Stimulated activated CD8-positive, alpha-beta memory T cell treated with anti-CD3 and anti-CD28 coated beads, Interleukin-12 subunit alpha, Interleukin-12 subunit beta, amount 100 ng/mL, for 1 hour (primary cell): ENCODE measurements around the gene RPH3AL.
"Not testable (repeated sequence)": the region's sequence is repeated elsewhere in the genome, so short reads cannot be mapped to it uniquely, and the experiment has no call there.

Experiments used
- DNase-seq: peaks from one replicate; pipeline ENCODE4 v3.0.0-alpha.2; 2020; ENCODE audit warnings: low read depth

Gene RPH3AL

DNA sequence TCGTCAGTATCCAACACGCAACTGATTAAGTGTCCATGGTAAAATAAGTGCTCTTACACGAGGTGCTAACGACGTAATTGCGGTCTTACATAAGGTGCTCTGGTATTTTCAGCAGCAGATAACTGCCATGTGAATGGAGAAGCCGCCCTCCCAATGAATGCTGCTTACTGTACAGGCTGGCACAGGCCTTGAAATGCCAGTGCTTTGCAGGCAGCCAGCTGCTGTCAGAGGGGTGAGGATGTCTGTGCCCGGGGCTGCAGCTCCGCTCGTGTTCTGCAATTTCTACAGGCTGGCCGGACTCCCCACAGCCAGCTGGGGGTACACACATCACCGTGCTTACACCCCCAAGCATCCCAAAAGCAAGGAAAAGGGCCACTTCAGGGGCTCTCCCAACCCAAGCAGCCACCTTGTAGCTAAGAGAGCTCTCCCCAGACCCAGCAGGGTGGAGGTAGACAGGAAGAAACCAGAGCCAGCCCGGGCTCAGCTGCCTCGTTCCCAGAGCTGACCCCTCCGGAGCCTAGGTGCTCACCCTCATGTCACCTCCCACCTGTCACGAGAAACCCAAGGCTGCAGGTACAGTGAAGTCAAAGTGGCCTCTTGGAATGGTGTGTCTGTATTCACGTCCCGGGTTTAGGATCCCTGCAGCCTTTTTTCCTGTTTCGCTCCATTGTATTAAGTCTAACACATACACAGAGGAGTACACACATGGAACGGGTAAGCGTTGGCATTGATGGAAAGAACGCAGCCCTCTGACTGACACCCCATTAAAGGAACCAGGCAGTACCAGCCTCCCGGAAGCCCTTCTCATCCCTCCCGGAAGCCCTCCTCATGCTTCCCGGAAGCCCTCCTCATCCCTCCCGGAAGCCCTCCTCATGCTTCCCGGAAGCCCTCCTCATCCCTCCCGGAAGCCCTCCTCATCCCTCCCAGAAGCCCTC, 27.2 kb upstream of the RPH3AL start:
- no peak for DNase-seq

DNA sequence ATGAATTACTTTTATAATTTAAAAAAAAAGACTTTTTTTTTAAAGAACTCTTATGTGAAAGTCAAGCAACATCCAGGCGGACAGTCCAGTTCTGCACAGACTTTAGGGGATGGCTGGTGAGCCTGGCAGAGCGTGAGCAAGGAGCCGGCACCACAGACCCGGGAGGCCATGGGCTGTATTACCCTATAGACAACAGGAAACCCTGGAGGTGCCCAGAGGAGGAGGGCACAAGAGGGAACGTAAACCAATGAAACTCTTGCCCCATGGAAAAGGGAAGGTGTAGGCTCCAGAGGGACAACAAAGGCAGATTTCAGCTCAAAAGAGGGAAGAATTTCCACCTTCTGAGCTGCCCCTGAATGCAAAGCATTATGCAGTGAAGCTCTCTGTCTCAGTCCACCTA, 25.5 kb upstream of the RPH3AL start:
- DNase-seq = no peak

DNA sequence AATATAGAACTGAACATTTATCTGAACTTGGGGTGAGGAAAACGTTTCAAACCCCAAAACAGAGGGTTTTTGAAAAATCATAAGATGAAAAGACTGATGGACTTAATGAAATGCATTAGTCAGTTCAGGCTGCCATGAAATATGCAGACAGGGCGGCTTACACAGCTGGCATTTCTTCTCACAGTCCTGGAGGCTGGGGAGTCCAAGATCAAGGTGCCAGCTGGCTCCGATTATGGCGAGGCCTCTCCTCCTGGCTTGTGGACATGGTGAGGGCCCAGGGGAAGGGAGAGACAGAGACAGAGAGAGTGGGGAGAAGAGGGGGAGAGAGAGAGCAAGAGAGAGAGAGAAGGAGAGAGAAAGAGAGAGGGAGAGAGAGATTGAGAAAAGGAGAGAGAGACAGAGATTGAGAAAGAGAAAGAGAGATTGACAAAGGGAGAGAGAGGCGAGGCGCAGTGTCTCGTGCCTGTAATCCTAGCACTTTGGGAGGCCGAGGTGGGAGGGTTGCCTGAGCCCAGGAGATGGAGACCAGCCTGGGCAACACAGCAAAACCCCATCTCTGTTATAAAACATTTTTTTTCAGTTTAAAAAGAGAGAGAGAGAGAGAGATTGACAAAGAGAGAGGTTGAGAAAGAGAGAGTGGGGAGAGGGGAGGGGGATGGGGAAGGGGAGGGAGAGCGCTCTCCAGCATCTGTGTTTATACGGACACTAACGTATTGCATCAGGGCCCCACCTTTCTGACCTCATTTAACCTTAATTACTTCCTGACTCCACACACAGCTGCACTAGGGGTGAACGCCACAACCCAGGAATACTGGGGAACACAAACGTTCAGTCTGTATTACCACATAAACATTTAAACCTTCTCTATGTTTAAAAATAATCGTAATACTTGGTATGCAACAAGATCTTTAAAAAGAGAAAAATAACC, 24.6 kb upstream of the RPH3AL start:
- DNase-seq = no peak

DNA sequence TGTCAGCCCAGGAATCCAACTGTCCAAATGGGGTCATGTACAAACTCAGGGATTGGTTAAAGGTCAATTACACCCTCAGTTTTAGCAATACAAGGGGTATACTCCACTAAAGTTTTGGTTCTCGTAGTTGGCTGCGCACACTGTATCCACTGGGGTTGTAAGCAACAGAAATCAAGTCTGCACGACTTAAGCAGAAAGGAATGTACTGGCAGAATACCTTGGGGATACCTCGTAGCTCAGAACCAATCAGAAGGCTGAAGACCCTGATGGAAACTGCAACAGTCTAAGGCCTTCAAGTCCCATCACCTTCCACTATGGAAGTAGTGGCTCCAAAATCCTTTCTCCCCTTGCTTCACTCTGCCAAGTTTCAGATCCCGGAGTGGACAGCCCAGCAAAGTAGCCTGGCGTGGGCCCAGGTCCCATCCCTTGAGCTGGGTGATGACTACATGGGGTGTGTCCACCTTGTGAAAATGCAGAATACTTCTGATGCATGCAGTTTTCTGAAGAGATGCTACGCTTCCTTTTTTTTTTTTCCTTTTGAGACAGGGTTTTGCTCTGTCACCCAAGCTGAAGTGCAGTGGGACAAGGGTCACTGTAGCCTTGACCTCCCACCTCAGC, 21.1 kb upstream of the RPH3AL start:
- no peak for DNase-seq

DNA sequence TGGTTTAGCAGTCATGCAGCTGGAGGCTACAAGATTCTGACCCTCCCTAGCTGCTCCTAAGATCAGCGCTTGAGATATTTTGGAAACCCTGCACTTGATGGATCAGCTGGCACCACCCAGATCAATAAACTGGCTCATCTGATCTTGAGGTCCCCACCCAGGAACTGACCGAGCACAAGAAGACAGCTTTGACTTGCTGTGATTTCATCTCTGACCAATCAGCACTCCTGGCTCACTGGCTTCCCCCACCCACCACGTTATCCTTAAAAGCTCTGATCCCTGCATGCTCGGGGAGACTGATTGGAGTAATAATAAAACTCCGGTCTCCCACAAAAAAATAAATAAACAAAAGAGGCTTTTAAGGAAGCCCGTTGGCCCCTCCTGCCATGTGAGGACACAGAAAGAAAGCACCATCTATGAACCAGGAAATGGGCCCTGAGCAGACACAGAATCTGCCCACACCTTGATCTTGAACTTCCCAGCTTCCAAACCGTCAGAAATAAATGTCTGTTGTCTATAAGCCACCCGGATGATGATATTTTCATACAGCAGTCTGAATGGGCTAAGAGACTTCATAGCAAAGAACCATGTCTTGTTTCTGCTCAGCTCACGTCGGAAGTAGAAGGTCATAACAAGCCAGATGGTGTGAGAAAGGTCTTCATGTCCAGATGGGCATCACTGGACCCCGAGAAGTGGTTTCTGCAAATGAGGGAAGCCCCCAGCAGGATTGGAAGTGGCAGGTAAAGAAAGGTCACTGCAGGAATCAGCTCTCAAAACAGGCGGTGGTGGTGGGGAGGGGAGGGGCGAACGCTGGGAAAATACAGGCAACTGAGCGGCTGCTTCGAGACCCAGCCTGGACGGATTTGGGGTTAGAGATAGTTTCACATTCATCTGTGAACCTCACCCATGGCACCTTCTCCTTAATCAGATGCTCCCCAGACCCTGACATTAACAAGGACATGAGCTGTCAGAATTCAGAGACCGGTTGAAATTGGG, 19.8 kb upstream of the RPH3AL start:
- DNase-seq = no peak

DNA sequence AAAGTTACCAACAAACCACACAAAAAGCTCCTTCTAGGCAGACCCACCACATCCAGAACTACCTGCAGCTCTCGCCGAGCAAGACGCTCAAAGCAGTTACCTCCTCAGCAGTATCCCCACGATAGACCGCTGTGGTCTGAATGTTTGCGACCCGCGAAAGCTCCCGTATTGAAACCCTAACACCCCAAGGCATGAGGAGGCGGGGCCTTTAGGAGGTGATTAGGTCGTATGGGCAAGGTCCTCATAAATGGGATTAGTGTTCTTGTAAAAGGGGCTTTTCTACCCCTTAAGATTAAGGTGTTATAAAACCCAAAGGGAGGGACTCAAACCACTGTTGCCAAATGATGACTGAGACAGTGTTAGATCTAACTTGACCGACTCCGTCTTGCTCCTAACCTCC, 19.0 kb upstream of the RPH3AL start:
- DNase-seq = no peak

DNA sequence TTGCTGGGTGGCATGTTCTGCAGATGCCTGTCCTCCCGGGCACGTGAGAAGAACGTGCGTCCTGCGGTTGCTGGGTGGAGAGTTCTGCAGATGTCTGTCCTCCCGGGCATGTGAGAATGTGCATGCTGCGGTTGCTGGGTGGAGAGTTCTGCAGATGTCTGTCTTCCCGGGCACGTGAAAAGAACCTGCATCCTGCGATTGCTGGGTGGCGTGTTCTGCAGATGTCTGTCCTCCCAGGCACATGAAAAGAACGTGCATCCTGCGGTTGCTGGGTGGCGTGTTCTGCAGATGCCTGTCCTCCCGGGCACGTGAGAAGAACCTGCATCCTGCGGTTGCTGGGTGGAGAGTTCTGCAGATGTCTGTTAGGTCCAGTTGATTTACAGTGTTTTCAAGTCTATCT, 15.0 kb upstream of the RPH3AL start:
- not testable (repeated sequence) for DNase-seq

DNA sequence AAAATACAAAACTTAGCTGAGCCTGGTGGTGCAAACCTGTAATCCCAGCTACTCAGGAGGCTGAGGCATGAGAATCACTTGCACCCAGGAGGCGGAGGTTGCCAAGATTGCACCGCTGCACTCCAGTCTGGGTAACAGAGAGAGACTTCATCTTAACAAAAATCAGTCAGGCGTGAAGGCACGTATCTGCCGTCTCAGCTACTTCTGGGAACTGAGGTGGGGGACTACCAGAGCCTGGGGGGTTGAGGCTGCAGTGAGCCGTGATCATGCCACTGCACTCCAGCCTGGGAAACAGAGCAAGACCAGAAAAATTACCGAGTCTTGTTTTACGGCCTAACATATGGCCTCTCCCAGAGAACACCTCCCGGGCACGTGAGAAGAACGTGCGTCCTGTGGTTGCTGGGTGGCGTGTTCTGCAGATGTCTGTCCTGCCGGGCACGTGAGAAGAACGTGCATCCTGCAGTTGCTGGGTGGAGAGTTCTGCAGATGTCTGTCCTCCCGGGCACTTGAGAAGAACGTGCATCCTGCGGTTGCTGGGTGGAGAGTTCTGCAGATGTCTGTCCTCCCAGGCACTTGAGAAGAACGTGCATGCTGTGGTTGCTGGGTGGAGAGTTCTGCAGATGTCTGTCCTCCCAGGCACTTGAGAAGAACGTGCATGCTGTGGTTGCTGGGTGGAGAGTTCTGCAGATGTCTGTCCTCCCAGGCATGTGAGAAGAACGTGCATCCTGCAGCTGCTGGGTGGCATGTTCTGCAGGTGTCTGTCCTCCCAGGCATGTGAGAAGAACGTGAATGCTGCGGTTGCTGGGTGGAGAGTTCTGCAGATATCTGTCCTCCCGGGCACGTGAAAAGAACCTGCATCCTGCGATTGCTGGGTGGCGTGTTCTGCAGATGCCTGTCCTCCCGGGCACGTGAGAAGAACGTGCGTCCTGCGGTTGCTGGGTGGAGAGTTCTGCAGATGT, 14.3 kb upstream of the RPH3AL start:
- not testable (repeated sequence) for DNase-seq

DNA sequence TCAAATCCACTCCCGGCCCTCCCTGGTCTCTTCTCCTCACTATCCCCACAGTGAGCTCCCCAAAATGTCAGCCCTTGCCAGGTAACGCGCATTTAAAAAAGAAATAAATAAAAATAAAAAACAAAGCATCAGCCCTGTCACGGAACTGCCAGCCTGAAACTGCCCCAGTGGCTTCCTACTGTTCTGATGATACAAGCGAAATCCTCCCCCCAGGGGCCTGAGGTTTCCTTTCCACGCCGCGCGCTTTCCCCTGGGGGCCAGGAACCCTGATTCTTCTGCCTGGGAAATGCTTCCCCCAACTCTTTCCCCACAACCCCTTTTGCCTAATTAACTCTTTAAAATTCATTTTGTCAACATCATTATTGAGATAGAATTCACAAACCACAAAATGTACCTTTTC, 12.2 kb upstream of the RPH3AL start:
- DNase-seq = no peak

DNA sequence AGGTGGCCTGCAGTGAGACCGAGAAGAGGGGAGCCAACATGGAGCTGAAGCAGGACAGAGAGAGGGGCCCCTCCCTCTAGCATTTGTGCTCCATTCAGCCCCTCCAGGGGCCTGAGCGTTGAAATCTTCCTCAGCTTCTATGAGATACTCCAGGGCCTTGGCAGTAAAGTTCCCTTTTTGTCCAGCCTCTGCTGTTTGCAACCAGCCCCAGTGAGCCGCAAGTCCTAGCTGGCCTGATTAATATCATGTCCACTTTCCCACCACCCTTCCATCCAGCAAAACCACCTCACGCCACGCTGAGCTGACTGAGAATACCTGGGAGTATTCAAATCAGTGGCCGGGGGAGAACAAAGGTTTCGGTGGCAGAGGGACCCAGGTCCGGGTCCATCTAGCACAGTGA, 11.7 kb upstream of the RPH3AL start:
- DNase-seq = no peak

DNA sequence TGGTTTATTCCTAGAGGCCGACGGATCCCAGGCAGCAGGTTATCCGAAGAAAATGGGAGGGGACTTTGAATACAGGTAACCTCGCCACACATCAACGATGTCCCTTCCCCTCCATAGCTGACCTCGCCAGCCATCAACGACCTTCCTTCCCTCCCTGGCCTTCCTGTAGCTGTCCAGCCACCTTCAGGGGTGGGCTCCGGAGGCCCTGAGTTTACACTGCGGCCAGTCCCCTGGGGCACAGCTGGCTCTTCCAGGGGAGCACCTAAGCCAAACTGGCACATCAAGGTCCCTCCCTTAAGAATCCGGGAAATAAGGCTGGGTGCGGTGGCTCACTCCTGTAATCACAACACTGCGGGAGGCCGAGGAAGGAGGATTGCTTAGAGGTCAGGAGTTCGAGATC, 10.1 kb upstream of the RPH3AL start:
- no peak for DNase-seq

DNA sequence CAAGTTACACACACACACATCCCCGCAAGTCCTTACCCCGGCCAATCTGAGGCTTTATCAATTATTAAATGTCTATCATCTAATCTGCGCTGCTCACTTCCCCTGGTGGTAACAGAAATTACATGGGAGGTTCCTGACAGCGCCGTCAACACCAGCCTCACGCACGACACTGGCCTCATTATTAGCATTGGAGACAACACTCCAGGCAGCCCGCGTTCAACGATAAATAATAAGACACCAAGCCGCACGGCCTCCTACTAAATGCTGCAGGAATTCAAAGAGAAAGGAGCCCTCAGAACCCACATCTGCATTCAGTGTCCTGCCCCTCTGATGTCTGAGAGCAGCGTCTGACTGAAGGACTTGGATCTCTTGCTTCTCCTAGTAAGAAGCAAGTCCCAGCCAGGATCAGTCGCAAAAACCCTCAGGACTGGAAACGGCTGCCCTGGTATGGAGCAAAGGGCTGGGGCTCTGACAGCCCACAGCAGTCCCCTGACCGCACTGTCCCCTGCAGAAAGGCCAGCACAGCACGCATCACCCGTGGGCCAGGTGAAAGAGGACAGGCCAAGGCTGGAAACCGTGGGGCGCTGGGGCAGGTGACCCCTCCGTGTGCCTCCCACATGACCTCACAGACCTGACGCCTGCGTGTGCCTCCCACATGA, 7.6 kb upstream of the RPH3AL start:
- DNase-seq = no peak

DNA sequence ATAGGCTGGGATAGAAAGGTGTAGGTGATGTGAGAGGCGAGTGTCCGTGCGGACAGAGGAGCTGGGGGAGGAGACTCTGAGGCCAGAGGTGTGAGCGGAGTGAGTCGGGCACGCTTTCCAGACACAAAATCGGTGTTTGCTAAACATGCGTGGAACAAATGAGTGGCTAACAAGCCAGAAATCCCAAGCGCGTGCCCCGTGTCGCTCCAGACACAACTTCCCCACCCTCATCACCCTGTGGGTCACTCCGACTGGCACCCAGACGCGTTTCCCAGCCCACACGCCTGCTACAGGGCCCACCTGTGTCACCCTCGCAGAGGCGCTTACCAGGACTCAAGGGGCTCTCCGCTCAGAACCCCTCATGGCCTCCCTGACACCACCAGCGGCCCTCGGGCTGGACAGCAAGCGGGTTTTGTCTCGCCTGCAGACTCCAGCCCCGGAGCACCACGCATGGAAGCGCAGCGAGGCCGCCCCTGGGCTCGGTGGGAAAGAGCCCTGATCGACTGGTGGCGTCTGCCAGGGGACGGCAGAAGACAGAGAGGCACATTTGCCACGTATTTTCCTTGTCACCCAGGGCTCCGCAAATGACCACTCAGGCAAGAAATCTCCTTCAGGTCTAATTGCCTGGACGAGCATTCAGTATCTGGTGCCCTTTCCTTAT, 6.0 kb upstream of the RPH3AL start:
- DNase-seq = no peak

DNA sequence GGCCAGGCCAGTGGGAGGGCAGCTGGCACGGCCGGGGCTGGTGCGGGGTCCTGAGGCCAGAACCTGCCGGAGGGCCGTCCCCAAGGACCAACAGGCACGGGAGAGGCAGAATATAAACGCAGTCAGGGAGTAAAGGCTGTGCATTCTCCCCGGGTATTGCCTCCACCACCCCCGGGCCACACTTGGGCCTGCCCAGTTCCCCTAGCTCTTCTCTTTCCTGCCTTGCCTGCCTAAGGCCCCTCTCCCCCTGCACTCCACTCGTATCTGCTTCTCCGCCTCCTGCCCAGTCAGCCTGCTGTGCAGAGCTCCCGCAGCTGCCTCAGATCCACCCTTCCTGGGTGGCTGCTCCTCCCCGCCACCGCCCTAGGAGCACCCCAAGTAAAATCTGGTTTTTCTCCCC, 5.0 kb upstream of the RPH3AL start:
- DNase-seq = no peak

DNA sequence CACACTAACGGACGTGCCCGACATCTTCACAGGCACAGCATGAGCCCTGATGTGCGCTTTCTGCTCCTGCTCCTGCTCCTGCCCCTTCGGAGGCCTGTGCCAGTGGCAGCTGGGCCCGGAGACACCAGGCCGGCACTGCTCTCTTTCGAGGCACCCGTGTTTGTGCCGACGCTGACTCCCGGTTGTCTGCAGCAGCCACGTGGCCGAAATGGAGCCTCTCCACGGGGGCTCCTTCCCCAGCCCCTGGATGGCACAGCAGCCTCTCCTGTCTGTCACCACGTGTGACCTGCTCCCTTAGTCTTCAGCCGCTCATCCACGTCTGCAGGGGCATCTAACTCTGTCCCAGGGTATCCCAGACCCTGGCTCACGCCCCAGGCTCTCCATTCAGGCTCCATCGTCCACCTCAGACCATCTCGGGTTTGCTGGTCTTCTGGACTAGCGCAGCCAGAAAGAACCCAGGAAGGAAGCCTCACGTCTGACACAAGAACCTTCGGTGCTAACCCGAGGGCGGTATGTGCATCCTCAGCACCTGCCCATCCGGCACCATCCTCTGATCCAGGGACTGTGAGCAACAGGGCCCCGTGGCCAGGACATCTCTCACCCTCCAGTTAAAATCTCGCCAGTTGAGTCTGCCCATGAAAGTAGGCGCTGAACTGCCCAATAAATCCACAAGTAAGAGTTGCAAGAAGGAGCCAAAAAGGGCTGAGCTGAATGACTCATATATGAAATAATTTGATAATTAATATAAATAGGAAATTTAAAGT, 4.2 kb upstream of the RPH3AL start:
- no peak for DNase-seq

DNA sequence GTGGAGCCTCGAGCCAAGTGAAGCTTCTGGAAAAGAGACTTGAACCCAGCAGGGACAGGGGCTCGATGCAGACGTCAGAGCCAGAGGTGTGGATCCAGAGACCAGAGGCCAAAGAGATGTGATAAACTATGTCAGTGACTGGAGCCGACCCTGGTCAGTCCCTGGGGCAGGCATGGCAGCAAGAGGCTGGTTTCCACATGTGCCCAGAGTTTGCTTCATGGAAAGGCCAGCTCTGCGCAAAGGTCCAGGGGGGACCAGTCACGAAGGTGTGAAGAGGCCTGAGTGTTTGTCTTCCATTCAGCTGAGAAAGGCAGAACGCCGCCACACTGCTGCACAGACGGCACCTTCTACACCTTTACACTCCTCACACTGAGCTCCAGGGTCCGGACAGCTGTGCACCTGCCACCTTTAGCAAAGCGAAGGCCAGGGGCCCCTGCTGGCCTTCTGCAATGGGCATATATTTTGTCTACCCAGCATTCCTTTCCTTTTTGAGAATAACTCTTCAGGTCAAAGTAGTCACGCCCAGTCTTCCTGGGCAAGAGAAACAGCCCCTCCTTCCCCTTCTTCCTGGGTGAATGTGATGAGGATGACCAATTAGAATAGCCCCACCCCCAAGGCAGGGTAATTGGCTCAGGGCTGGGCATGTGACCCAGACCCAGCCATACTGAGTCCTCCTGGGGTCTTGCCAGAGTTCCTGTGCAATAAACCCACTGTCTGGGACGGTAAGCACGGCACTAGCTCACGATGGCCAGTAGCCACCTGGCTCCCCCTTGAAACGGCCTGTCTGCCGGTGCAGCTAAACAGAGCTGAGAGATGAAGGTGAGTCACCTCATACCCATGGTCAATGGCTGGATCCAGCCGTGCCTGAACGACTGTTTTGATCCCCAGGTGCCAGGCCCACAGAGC, 2.3 kb upstream of the RPH3AL start:
- DNase-seq = no peak

DNA sequence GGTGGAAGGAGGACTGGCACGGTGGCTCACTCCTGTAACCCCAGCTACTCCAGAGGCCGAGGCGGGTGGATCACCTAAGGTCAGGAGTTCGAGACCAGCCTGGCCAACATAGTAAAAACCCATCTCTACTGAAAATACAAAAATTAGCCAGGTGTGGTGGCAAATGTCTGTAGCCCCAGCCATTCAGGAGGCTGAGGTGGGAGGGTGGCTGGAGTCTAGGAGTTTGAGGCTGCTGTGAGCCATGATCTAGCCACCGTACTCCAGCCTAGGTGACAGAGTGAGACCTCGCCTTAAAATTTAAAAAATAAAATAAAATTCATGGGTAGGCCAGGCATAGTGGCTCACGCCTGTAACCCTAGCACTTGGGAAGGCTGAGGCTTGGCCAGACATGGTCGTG, 1.2 kb upstream of the RPH3AL start:
- no peak for DNase-seq
